C4-2B (cell line): ENCODE results near the gene ARHGAP5.
A peak's percentile ranks its signal among the peaks of the same experiment; 100 is the strongest.

Source experiments
- CTCF ChIP-seq: fragments of 450-650 bp; conservative IDR thresholded peaks from 2 replicates; pipeline ENCODE4 v1.5.1; 2017; ENCODE audit warnings: mild to moderate bottlenecking
- ZFX ChIP-seq: fragments of 450-650 bp; IDR thresholded peaks from 2 replicates; pipeline ENCODE4 v1.6.1; 2017

GRCh38 chr14:32077081-32078022 lies at the start of gene ARHGAP5:
- TF ChIP-seq CTCF: no peak; the same call in 1 of the 2 replicates
- peak; percentile 68; the same call in 1 of the 2 replicates for TF ChIP-seq ZFX
